ENCODE data around the gene TINAGL1. TPM values are rescaled to one million over a fixed set of nuclear protein-coding genes. Genes with fewer than 3 reads are reported as not detected.

Gene TINAGL1
- total RNA-seq, 6 experiments from 2014 or later = 10.1 to 40.4 (median 30.2) TPM

GRCh38 chr1:31591425-31592093, 15.2 kb downstream of the TINAGL1 start:
- no peak for ATAC-seq
- no peak overlapping the region for H3K27ac ChIP-seq
- intact Hi-C loops (cut with DNase I) = no loop called here

GRCh38 chr1:31592132-31592531, 15.8 kb downstream of the TINAGL1 start:
- Histone ChIP-seq H3K27me3 (peaks cover 0 to 5% of the 10 kb centered on the region in 2 donors), H3K27ac (no peak overlapping the region), H3K9me3 (no peaks in the 10 kb centered on the region), H3K4me1 (peaks cover 0 to 6% (median 0%) of the 10 kb centered on the region in 4 donors), H3K4me3 (no peak overlapping the region), H3K36me3 (no peaks in the 10 kb centered on the region)
- intact Hi-C loops (cut with DNase I) = no loop called here
- TF ChIP-seq CTCF (IDR thresholded peaks at IDR 0.05) (no peak), POLR2A (IDR thresholded peaks at IDR 0.05) (no peak)
- ATAC-seq (no peak), DNase-seq (peak in 1 of 3 donors; percentile 22)

More at GRCh38 chr1:31591425-31592093, 15.2 kb downstream of the TINAGL1 start:
- WGBS (ENCODE audit: insufficient coverage, low coverage, low lambda C conversion rate, missing lambda C conversion rate) = 57% methylated on average over 11 of the region's 11 CpGs
- TF ChIP-seq CTCF (IDR thresholded peaks at IDR 0.05) = no peak
- TF ChIP-seq POLR2A (IDR thresholded peaks at IDR 0.05) = no peak
- Histone ChIP-seq H3K4me3 (no peak overlapping the region), H3K27me3 (peaks cover 0 to 5% of the 10 kb centered on the region in 2 donors), H3K9me3 (no peaks in the 10 kb centered on the region), H3K4me1 (peaks cover 0 to 6% (median 0%) of the 10 kb centered on the region in 4 donors), H3K36me3 (no peaks in the 10 kb centered on the region)
- DNase-seq = peak in 1 of 3 donors; percentile 11

GRCh38 chr1:31593136-31593665, 16.9 kb downstream of the TINAGL1 start:
- no peaks in the 10 kb centered on the region for H3K36me3 ChIP-seq
- H3K4me1 ChIP-seq = no peaks in the 10 kb centered on the region
- TF ChIP-seq CTCF (IDR thresholded peaks at IDR 0.05) (no peak), POLR2A (IDR thresholded peaks at IDR 0.05) (no peak)
- WGBS (ENCODE audit: insufficient coverage, low coverage, low lambda C conversion rate, missing lambda C conversion rate) = 60% methylated on average over 3 of the region's 5 CpGs
- DNase-seq (peak in 1 of 3 donors; percentile 27), ATAC-seq (no peak)
- H3K4me3 ChIP-seq = no peak overlapping the region
- peaks cover 0 to 5% of the 10 kb centered on the region in 2 donors for H3K27me3 ChIP-seq
- no peaks in the 10 kb centered on the region for H3K9me3 ChIP-seq
- H3K27ac ChIP-seq = no peak overlapping the region
- intact Hi-C loops (cut with DNase I) = no loop called here

GRCh38 chr1:31593770-31594632, 17.7 kb downstream of the TINAGL1 start:
- TF ChIP-seq POLR2A (IDR thresholded peaks at IDR 0.05) = no peak
- TF ChIP-seq CTCF (IDR thresholded peaks at IDR 0.05) = peak; percentile 90 to 96 (median 92)
- no peaks in the 10 kb centered on the region for H3K4me1 ChIP-seq
- DNase-seq = peak; percentile 84 to 90 (median 84)
- no peaks in the 10 kb centered on the region for H3K36me3 ChIP-seq
- WGBS (ENCODE audit: insufficient coverage, low coverage, low lambda C conversion rate, missing lambda C conversion rate) = 37% methylated on average over 6 of the region's 10 CpGs
- no peak overlapping the region for H3K4me3 ChIP-seq
- peak; percentile 93 to 95 (median 94) for ATAC-seq
- no peak overlapping the region for H3K27ac ChIP-seq
- H3K27me3 ChIP-seq = no peaks in the 10 kb centered on the region
- H3K9me3 ChIP-seq = no peaks in the 10 kb centered on the region
- intact Hi-C loops (cut with DNase I) = no loop called here

All from right lobe of liver (tissue), 6 donors.